NCI-H2227 treated with DMSO at 0.1 percent for 48 hours (cell line): Measurements from ENCODE around the gene ARSA.

Source experiments
- DNase-seq: peaks from one replicate; lab custom pipeline; 2025; lab: John Stamatoyannopoulos, UW

Gene ARSA

GRCh38 chr22:50604256-50605001, 23.5 kb downstream of the ARSA start:
- no peak for DNase-seq

DNA sequence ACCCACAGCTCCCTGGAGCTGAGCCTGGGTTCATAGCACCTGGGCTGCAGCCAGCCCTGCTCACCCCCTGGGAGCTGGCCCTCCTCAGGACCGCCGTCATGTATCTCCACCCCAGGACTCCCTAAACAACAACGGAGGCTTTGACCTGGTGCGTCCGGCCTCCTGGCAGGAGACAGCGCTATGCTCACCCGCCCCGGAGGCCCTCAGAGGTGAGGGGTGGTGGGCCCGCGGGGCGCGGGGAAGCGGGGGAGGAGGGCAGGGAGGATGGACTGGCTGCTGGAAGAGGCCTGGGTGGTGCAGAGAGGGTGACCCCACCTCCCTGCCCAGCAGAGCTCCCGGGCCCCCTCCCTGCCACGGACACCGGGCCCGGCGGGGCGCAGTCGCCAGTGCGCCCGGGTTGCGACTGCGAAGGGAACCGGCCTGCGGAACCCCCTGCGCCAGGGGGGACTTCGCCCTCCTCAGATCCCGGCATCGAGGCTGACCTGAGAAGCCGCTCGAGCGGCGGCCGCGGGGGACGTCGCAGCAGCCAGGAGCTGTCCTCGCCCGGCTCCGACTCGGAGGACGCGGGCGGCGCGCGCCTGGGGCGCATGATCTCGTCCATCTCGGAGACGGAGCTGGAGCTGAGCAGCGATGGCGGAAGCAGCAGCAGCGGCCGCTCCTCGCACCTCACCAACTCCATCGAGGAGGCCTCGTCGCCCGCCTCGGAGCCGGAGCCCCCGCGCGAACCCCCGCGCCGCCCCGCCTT, 24.3 kb downstream of the ARSA start:
- DNase-seq = no peak

- DNase-seq = no peak
These were observed 25.6 kb downstream of the ARSA start for GRCh38 chr22:50602338-50602700.

GRCh38 chr22:50601669-50602337, 26.1 kb downstream of the ARSA start:
- no peak for DNase-seq

DNA sequence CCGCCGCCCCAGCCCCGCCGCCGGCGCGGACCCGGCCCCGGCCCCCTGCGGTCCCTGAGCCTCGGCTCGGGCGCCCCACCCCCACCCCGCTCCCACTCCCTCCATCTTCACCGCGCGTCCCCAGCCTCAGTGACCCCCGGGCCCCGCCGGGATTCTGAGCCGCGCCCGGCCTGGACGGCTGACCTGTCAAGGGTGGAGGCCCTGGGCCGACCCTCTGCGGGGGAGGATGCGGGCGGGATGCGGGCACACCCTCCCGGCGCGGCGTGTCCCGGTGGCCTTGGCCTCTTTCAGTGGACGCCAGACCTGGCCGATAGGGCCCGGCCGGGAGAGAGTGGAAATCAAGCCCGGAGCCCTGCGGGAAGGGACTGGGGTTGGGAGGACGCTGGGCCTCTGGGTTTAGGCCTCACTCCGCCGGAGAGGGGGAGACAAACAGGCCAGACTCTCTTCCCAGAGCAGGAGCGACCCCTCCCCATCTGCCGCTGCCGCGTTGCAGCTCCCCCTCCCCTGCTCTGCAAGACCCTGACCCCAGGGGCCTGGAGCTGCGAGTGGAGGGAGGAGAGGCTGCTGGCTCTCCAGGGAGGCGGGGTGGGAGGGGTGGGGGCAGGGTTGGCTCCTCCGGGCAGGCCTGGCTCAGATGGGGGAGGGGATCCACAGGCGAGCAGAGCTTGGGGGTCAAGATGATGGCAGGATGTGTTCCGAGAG, 26.8 kb downstream of the ARSA start:
- peak; percentile 6 for DNase-seq

GRCh38 chr22:50600538-50600937, 27.4 kb downstream of the ARSA start, which contains the start of gene MAPK8IP2:
TSS of gene MAPK8IP2 (plus strand) at chr22:50600793. CDS start at chr22:50600819, 26 bp downstream.
- DNase-seq = peak; percentile 21

DNA sequence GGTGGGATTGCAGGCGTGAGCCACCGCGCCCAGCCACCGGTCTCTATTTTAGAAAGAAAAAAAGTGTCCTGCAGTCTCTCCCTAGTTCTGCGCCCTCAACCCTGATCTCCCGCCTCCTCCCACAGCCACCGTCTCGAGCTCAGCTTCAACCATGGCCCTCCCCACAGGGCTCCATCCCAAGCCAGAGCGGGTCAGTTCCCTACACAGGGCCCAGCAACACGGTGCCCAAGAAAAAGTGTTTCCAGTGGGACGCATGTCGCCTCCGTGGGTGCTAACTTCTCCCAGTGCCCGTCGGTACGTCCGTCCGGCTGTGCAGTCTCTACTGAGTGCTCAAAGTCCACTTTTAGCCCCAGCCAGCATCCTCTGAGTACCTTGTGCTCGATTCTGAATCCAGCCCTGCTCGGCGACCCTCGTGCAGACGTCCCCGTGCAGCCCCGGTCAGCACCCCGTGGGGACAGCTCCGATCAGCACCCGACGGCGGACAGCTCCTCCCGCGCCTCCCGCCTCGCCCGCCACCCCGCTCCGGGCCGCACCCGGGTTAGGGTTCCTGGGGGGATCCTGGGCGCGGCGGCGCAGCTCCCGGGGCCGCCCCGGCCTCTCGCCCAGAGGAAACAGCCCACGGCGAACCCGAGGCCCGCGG, 28.0 kb downstream of the ARSA start:
- peak; percentile 3 for DNase-seq

GRCh38 chr22:50597097-50597496, 30.9 kb downstream of the ARSA start:
- no peak for DNase-seq

DNA sequence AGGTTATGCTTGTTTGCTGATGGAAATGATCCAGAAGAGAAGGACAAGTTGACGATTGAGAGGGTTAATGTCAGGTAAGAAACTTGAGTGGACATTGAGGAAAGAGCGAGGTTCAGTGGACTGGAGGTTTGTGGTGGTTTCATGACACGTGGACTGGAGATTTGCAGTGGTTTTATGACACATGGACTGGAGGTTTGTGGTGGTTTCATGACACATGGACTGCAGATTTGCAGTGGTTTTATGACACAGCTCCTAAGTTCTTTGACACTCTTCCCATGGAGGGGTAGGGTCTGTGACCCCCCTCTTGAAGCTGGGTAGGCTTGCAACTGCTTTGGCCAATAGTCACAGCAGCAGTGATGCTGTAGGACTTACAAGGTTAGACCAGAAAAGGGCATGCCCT, 32.8 kb downstream of the ARSA start:
- no peak for DNase-seq

- DNase-seq = no peak
These were observed 40.5 kb downstream of the ARSA start for GRCh38 chr22:50587407-50587806.

DNA sequence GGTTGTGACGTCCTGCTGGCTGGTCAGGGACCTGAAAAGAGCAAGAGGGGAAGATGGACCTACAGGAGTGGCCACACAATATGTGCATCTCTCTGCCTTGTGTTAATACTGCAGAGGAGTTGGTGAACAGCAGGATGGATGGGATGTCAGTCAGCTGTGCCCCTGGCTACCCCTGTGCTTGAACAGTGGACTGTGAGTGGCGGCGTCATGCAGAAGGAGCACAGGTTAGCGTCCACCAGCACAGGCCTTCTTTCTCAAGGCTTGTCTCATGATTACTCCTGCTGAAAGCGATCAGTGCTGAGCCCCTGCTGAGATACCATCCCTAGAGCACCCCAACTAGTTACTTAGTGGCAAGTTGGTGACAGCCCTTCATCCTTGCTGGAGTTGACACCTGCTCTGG, 41.5 kb downstream of the ARSA start:
- DNase-seq = no peak

DNA sequence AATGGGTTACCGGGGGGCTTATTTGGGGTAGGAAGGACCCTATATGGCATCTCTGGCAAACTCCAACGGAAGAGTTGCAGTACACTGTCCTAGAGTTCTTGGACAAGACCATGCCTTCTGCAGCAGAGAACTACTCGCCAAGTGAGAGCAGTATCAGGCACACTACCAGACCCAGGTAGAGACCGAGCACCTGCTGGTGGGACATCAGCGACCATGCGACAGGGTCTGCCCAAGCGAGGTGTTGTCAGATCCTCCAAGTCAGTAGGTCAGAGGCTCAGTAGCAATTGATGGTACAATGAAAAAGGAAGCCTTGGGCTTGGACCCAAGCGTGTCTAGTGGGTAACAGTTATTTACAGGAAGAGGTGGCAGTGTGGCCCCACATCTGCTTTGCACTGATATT, 42.2 kb downstream of the ARSA start:
- no peak for DNase-seq

- DNase-seq = no peak
These were observed 42.7 kb downstream of the ARSA start for GRCh38 chr22:50585238-50585637.

GRCh38 chr22:50584106-50585096, 43.6 kb downstream of the ARSA start:
- DNase-seq = no peak

DNA sequence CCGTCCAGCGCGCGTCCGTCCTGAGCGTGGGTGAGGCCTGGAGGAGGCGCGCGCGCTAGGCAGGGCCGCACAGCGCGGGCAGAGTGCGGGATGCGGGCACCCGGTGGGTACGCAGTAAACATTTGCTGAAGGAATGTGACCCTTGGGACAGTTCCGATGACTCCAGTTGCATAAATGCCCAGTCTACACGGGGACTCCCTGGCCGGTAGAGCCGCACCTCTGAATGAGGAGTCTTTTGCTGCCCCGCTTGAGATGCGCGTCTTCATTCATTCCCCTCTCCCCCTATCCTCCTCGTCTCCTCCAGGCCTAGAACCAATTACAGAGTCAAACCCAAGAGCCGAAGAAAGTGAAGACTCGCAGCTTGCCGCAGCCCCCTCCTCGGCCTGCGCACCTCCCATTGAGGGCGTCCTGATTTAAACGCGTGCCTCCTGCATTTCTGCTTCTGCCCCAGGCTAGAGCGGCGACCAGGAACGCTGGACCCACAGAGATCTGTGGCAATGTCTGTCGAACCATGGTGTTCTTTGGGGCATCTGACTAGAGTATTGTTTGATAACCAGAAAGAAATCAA, 44.6 kb downstream of the ARSA start:
- DNase-seq = no peak

DNA sequence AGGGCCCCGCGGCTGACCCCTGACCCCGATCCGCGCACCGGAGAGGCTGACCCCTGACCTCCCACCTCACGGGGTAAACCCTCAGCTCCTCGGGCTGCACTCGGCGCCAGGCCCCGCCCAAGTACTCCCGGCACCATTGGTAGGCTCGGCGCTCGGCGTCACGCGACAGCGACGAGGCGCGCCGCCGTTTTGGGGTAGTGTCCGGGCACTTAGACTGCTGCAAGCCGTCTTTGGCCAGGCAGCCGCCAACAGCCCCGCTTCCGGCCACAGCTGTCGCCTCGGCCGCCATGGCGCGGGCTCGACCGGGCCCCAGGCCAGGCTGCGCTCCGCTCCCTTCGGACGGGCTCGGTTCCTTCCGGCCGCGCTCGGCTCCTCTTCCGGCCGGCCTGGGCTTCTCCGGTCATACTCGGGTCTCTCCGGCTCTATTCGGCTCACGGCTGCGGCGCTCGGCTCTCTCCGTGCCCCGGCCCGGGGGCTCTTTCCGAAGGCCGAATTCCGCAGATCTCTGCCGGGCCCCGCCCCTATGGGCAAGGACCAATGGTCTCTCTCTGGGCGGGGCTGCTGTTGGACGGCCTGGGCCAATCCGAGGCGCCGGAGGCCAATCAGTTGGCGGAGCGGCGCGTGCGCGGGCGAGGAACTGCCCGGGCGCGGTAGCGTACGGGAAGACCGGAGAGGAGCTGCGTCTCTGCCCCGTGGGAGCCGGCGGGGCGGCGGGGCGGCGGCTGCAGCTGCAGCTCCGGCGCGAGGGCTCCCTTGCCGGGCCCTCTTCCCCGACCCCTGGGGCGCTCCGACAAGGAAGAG, 45.3 kb downstream of the ARSA start, which contains the start of gene CHKB:
TSS of gene CHKB (minus strand) at position 357 of the 801 bp plus-strand sequence. CDS start at position 289, 68 bp downstream.
- peak; percentile 94 for DNase-seq

DNA sequence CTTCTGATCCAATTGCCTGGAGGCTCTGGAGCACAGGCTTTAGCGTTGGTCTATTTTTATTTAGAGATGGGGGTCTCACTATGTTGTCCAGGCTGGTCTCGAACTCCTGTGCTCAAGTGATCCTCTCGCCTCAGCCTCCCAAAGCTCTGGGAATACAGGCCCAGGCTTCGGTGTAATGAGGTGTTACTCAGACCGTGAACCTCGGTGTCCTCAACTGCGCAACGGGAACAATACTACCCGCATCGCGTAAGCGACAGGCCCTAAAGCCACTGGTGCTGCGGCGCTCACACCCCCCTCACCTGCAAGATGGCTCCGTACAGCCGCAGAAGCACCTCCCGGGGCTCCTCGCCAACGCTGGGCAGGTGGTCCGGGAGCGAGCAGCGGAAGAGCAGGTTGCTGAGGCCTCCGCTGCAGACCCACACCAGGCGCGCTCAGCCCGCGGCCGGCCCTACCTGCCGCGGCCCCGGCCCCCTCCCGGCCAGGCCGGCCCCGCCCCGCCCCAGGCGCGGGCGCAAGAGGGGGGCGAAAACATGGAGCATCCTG, 45.9 kb downstream of the ARSA start:
- no peak for DNase-seq

- no peak for DNase-seq
These were observed 46.7 kb downstream of the ARSA start for GRCh38 chr22:50581031-50581949.
